ENCODE measurements around the gene TK1.

The TK1 gene

GRCh38 chr17:78133971-78134898 lies 52.6 kb downstream of the TK1 start:
- DNase-seq (ENCODE audit: low read depth in 2 of 2), result no peak

GRCh38 chr17:78133179-78133951 lies 53.5 kb downstream of the TK1 start:
- no peak for DNase-seq (ENCODE audit: low read depth in 2 of 2)

DNA sequence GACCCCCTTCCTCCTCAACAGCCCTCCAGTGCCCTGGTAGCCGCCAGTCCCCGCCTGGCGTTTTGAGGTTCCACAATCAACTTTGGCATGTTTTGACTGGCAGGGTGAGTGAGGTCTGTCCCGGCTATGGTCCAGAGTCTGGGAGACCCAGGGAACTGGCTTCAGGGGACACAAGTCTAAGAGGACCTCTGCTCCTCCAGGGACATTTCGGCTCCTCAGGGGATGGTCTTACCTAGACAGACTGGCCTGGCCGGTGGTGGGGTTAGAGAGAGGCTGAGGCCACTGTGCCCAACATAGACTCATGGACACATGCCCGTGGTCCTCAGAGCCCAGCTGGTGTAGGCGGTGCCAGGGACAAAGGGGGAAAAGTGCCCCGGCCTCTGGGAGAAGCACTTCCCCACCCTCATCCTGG lies 54.1 kb downstream of the TK1 start:
- DNase-seq (ENCODE audit: low read depth in 2 of 2), result no peak

- DNase-seq (ENCODE audit: low read depth in 2 of 2), result no peak
Observed at GRCh38 chr17:78132084-78132676, 54.7 kb downstream of the TK1 start.

GRCh38 chr17:78131172-78132083 lies 55.4 kb downstream of the TK1 start:
- DNase-seq (ENCODE audit: low read depth in 2 of 2), result no peak

DNA sequence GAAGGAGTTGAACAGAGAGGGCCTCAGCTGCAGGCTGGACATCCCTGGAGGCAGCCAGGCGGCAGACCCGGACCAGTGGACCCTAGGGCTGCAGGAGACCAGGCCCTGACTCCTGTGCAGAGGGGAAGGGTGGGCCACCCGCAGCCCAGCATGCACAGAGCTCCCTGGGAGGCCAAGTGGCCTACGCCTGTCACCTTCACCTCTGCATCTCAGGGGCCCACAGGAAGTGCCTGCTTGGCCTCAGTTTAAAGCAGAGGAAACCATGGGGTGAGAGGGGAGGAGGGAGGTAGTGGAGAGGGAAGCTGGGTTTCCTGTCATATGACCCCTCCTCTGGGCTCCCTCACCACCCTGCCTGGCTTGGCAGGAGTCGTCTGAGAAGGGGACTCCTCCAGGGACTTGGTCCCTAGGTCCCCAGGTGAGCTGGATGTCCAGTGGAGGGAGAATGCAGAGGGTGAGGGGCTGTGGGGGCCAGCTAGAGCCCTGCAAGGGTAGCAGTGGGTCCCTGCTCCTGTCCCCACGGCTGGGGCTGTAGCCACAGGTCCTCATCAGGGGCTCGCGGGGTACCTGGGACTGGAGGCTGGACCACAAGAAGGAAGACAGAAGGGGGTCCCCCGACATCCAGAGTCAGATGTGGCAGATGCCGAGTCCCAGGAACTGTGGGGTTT lies 56.3 kb downstream of the TK1 start, which contains the start of gene TMC8:
Gene TMC8 (plus strand): TSS at position 335 of the 665 bp plus-strand sequence. CDS start 818 bp downstream, outside the sequence.
- no peak for DNase-seq (ENCODE audit: low read depth in 2 of 2)

DNA sequence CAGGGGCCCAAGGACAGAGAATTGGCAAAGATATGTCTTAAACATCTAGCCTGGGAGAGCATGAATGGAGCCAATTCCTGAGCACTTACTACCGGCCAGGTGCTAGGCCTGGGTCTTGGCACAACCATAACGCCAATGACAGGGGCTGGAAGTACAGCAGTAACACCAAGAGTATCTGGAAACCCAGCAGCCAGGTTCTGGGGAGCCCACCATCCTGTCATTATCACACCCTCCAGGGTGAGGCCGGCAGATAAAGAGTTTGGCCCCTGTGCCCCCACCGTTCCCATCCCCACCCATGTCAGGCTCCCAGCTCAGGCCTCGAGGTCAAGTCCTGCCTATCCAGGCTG lies 56.8 kb downstream of the TK1 start:
- DNase-seq (ENCODE audit: low read depth in 2 of 2), result no peak

DNA sequence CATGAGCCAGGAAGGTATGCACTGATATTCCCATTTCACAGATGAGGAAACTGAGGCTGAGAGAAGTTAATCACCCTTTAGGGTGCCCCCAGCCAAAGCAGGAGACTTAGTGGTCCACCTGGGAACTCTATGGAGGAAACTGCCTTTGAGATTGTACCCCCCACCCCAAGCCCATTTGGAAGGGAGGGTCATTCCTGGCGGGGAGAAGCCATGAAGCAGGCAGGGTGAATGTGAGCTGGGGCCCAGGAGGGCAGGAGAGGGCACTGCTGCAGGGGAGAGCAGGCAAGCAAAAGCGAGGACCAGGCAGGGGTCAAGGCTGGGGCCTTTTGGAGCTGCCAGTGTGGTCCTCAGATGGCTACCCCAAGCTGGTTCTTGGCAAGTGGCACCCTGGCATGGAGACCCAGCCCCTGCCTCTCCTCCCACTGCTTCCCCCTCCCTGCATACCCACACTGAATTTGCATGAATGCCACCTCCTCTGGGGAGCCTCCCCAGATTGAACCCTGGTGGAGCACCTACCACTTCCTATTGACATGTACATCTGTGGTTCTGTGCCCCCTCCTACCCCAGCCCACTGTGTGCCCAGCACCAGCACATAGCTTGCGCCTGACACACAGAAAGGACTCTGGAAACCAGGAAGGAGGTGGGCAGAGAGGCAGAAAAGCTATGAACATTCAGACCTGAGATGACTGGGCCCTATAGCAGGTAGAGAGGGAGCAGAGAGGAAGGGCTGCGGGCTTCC lies 57.3 kb downstream of the TK1 start:
- DNase-seq (ENCODE audit: low read depth in 2 of 2), result no peak

DNA sequence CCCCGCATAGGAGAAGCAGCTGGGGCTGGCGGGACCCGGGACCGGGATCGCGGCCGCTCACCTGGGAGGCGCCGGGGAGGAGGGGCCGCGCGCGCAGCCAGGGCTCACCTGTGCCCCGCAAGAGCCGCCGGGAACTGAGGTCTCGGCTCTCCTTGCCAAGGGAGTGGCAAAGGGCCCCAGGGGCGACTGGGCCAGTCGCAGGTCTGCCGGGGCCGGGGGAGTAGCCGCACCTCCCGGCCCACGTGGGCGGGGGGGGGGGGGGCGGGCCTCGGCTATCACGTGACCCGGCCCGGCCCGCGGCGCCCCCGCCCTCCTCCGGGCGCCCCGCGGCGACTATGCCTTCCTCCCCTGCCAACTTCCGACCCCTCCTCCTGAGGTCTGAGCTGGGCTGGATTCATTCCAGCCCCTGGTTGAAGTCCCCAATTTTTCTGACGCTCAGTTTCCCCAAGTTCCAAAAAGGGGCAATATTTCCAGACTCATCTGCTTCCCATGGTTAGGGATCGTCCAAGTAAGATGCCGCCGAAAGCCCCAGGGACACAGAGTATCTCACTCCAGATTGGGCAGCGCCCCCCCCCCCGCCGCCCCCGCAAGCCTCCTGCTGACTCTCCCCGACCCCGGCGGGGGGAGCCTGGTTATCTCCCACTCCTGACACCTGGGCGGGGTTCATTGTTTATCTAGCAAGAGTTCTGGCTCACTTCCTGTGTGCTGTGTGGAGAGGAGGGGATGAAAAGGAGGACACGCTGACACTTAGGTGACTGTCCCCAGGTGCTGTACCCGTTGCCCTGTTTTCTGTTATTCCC lies 58.1 kb downstream of the TK1 start, which contains the start of gene TMC6:
Gene TMC6 (minus strand): TSS at position 205 of the 800 bp plus-strand sequence. CDS start 1,923 bp downstream, outside the sequence.
- no peak for DNase-seq (ENCODE audit: low read depth in 2 of 2)

GRCh38 chr17:78127888-78128550 lies 58.8 kb downstream of the TK1 start:
- DNase-seq (ENCODE audit: low read depth in 2 of 2), result no peak

- DNase-seq (ENCODE audit: low read depth in 2 of 2), result no peak
Observed at GRCh38 chr17:78127239-78127887, 59.5 kb downstream of the TK1 start.

DNA sequence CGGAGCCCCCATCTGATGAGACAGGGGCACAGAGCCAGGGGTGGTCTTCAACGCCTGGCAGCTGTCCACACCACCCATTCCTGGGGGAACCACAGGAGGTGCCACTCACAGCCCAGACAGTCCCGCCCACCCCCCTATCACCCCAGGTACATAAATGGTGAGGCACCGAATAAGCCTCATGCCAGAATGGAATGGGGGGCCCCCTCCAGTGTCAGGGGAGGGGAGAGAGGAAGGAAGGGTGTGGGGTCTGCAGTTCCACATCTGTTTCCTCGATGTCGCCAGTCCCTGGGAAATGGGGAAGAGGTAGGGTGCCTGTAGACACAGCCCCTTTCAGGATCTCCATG lies 60.0 kb downstream of the TK1 start:
- DNase-seq (ENCODE audit: low read depth in 2 of 2), result no peak

DNA sequence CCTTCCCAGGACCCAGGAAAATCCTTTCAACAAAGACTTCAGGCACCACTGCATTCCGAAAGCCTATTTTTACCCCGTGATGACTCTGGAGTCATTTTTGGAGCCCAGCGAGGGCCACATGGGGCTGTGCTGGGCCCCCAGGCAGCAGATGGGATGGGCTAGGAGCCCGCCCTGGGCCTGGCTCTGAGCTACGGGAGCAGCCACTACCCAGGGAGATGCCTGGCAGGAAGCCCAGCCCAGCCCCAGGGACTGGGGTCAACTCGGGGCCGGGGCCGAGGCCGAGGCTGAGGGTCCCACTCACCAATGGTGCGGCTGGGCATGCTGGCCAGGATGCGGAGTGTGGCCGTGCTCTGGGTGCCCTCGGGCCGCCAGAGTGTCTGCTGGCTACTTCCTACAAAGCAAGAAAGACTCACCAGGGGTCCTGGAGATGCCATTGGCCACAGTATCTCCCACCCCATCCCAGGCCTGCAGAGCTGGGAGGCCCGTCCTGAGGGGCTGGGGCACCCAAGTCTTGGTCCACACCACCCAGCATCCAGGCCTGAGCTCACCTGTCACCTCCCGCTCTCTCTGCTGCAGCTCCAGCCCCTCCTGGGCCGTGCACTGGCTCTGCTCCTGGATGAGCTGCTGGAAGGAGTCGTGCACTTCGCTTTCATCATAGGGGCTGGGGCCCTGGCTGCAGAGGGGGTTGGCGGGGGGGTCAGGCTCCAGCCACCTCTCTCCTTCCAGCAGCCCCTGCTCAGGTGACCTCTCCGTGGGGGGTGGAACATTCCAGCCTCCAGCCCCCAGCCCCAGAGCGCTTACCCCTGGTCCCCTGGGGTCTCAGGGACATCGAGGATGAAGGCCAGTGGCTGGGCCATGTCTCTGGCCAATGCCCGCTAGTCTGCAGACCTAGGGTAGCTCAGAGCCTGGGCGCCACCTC lies 60.6 kb downstream of the TK1 start:
- no peak for DNase-seq (ENCODE audit: low read depth in 2 of 2)

GRCh38 chr17:78125138-78125913 lies 61.5 kb downstream of the TK1 start:
- DNase-seq (ENCODE audit: low read depth in 2 of 2), result no peak

DNA sequence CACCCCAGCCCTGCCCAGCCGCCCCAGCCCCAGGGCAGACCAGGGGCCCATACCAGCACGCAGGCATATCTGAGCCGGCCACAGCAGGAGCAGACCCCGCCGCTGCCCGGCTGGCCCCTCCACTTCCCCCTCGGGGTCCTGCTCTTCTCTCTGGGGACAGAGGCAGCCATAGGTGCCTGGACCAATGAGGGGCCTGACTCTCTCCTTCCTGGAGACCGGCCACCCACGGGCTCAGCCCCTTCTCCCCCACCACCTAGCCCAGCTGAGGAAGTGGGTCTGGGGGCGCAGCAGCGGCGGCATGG lies 62.1 kb downstream of the TK1 start:
- no peak for DNase-seq (ENCODE audit: low read depth in 2 of 2)

All from fibroblast of skin of left quadriceps (primary cell).